BE2C (cell line): ENCODE measurements around the gene LBHD2.

Source experiments
- DNase-seq: peaks from one replicate; pipeline ENCODE4 v3.0.0-alpha.2; 2020
- H3K27me3 ChIP-seq: fragments of 250-450 bp; sonication (Bioruptor Pico); 2 replicates; pipeline ENCODE4 v1.5.1; 2020; ENCODE audit warnings: mild to moderate bottlenecking
- H3K36me3 ChIP-seq: fragments of 250-450 bp; sonication (Bioruptor Pico); 2 replicates; pipeline ENCODE4 v1.5.1; 2020; ENCODE audit warnings: mild to moderate bottlenecking
- H3K4me1 ChIP-seq: fragments of 250-450 bp; sonication (Bioruptor Pico); 2 replicates; pipeline ENCODE4 v1.5.1; 2020
- H3K4me3 ChIP-seq: 2 replicates; pipeline ENCODE4 v1.5.1; 2011; ENCODE audit warnings: low read depth, low read length
- H3K9me3 ChIP-seq: fragments of 250-450 bp; sonication (Bioruptor Pico); 2 replicates; pipeline ENCODE4 v1.5.1; 2020
- TF ChIP-seq, protein P1 (sequence below): IDR thresholded peaks from 2 replicates; pipeline ENCODE4 v1.5.1; 2012; ENCODE audit warnings: mild to moderate bottlenecking, low read depth, low read length

The LBHD2 gene

DNA sequence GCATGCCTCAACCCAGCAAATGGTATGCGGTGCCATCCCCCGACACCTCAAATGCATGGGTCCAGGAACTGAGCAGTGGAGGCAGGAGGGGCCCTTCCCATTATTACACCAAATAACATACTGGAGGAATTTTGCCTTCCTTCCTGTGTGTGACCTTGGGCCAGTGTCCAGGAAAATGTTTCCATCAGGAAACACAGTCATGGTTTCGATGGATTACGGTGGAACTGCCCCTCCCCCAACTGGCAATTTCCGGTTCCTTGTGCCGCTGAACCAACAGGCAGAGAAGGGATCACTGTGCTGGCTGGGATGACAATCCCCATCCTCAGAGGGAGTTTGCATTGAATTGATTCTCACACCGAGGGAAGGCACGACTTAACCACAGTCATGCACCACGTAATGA, 17.6 kb upstream of the LBHD2 start:
- TF ChIP-seq, protein P1, sequence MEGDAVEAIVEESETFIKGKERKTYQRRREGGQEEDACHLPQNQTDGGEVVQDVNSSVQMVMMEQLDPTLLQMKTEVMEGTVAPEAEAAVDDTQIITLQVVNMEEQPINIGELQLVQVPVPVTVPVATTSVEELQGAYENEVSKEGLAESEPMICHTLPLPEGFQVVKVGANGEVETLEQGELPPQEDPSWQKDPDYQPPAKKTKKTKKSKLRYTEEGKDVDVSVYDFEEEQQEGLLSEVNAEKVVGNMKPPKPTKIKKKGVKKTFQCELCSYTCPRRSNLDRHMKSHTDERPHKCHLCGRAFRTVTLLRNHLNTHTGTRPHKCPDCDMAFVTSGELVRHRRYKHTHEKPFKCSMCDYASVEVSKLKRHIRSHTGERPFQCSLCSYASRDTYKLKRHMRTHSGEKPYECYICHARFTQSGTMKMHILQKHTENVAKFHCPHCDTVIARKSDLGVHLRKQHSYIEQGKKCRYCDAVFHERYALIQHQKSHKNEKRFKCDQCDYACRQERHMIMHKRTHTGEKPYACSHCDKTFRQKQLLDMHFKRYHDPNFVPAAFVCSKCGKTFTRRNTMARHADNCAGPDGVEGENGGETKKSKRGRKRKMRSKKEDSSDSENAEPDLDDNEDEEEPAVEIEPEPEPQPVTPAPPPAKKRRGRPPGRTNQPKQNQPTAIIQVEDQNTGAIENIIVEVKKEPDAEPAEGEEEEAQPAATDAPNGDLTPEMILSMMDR: no peak
- Histone ChIP-seq H3K27me3 (no peaks in the 10 kb centered on the region), H3K9me3 (no peaks in the 10 kb centered on the region), H3K36me3 (no peaks in the 10 kb centered on the region), H3K4me3 (no peak overlapping the region), H3K4me1 (no peaks in the 10 kb centered on the region; the same call in 1 of the 2 replicates)
- DNase-seq: no peak

GRCh38 chr14:103067231-103067954, 16.6 kb upstream of the LBHD2 start:
- no peaks in the 10 kb centered on the region for H3K36me3 ChIP-seq
- no peaks in the 10 kb centered on the region for H3K9me3 ChIP-seq
- H3K27me3 ChIP-seq: no peaks in the 10 kb centered on the region
- DNase-seq: no peak
- TF ChIP-seq, protein P1: no peak
- H3K4me1 ChIP-seq: no peaks in the 10 kb centered on the region; the same call in 1 of the 2 replicates
- H3K4me3 ChIP-seq: no peak overlapping the region

GRCh38 chr14:103068351-103069073, 15.5 kb upstream of the LBHD2 start:
- TF ChIP-seq, protein P1: no peak
- H3K9me3 ChIP-seq: no peaks in the 10 kb centered on the region
- no peak overlapping the region for H3K4me3 ChIP-seq
- no peaks in the 10 kb centered on the region for H3K27me3 ChIP-seq
- no peaks in the 10 kb centered on the region; the same call in 1 of the 2 replicates for H3K4me1 ChIP-seq
- no peaks in the 10 kb centered on the region for H3K36me3 ChIP-seq
- DNase-seq: no peak

GRCh38 chr14:103070263-103070885, 13.6 kb upstream of the LBHD2 start:
- Histone ChIP-seq H3K27me3 (no peaks in the 10 kb centered on the region), H3K4me3 (no peak overlapping the region), H3K4me1 (no peaks in the 10 kb centered on the region), H3K9me3 (no peaks in the 10 kb centered on the region), H3K36me3 (no peaks in the 10 kb centered on the region)
- DNase-seq: no peak
- TF ChIP-seq, protein P1: no peak

DNA sequence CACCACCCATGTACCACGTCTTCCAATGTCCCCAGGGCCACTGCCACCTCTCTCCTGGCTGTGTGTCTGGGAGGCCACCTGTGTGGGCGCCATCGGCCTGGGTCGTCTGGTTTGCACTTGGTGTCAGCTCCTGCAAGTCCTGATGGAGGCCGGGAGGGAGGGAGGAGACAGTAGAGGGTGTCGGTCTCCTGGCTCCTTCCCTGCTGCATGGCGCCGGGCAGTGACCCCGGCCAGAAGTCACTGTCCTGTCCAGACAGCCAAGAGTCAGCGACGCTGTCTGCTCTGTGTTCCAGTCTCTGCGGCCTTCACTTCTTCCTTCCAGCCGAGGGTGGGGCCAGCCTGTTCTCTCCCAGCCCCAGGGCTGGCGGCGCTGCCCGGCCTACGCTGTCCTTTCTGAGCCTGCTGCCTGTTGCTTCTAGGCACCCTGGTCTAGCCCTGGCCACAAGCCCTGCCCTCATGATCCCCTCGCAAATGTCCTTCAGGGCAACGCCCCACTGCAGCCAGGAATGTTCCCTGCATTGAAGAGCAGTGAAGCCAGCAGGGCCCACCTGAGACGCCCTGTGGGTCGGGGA, 13.0 kb upstream of the LBHD2 start:
- Histone ChIP-seq H3K36me3 (no peaks in the 10 kb centered on the region), H3K4me1 (no peaks in the 10 kb centered on the region), H3K27me3 (no peaks in the 10 kb centered on the region), H3K4me3 (no peak overlapping the region), H3K9me3 (no peaks in the 10 kb centered on the region)
- DNase-seq: no peak
- TF ChIP-seq, protein P1: no peak
